HCT116 (cell line): Measurements from ENCODE around the gene TTC19. TPM values are rescaled to one million over a fixed set of nuclear protein-coding genes. Genes with fewer than 3 reads are reported as not detected.

ENCODE experiments used
- ATAC-seq: fragments of 200-7000 bp; cut with Tn5 transposase; 2 replicates; pipeline ENCODE4 v1.9.1; 2020; ENCODE audit warnings: mild to moderate bottlenecking, moderate library complexity
- BruUV-seq: library from RNA; stranded (reverse); fragments of 400-500 nt; replicated peaks from 2 replicates; lab custom pipeline; 2021; lab: Mats Ljungman, UMichigan
- CTCF ChIA-PET: fragments of 300-600 bp; sonication (Branson Sonifier 250); formaldehyde crosslinking; loops from one replicate; lab custom pipeline; 2021; ENCODE audit warnings: antibody characterized with exemption; lab: Charles Lee
- POLR2A ChIA-PET: fragments of 300-600, 350-600 bp; sonication (Branson Sonifier 250); formaldehyde crosslinking; loops from one replicate; lab custom pipeline; 2021; ENCODE audit warnings: antibody characterized with exemption; lab: Charles Lee
- RAD21 ChIA-PET, 2 experiments: fragments of 300-600 bp; sonication (Branson Sonifier 250); formaldehyde crosslinking; loops; one replicate each; lab custom pipeline; 2023; ENCODE audit warnings: low total read pairs in 2 of 2; ENCODE audit not compliant: uncharacterized antibody in 2 of 2, unreplicated experiment in 2 of 2, low non-redundant PET in 1 of 2; lab: Charles Lee
- DNase-seq: peaks from one replicate; pipeline ENCODE4 v3.0.0-alpha.2; 2010; ENCODE audit warnings: low read depth, low spot score
- H2AFZ ChIP-seq: fragments of 200-600 bp; shearing (Covaris generic), sonication (generic); 2 replicates; pipeline ENCODE4 v1.6.1; 2017; ENCODE audit warnings: low read depth, mixed run types, mixed read lengths, antibody characterized with exemption, low read length; ENCODE audit not compliant: poor library complexity, severe bottlenecking
- H3K27ac ChIP-seq: 2 replicates; pipeline ENCODE4 v1.5.1; 2012; ENCODE audit warnings: low read depth, low read length
- H3K27me3 ChIP-seq: fragments of 200-600 bp; sonication (generic); 2 replicates; pipeline ENCODE4 v1.6.1; 2016; ENCODE audit warnings: mixed run types, low read length, mixed read lengths; ENCODE audit not compliant: insufficient read depth
- H3K36me3 ChIP-seq, 2 experiments: fragments of 200-500 bp in 1 of 2; fragments of 200-600 bp in 1 of 2; sonication (Bioruptor generic) in 1 of 2; sonication (generic) in 1 of 2; 2 replicates each; pipeline versions ENCODE4 v1.5.1 to v1.6.1; 2014 to 2016; ENCODE audit warnings: low read length in 2 of 2, inconsistent platforms in 1 of 2, mixed read lengths in 1 of 2, mixed run types in 1 of 2; ENCODE audit not compliant: insufficient read depth in 2 of 2, control insufficient read depth in 1 of 2
- H3K4me1 ChIP-seq, 2 experiments: fragments of 200-600 bp in 1 of 2; sonication (generic) in 1 of 2; 2 replicates each; pipeline versions ENCODE4 v1.5.1 to v1.6.1; 2012 to 2017; ENCODE audit warnings: low read length in 2 of 2, inconsistent platforms in 1 of 2, mild to moderate bottlenecking in 1 of 2, mixed read lengths in 1 of 2, mixed run types in 1 of 2, moderate library complexity in 1 of 2; ENCODE audit not compliant: insufficient read depth in 2 of 2, control insufficient read depth in 1 of 2
- H3K4me2 ChIP-seq: fragments of 200-600 bp; sonication (generic); 2 replicates; pipeline ENCODE4 v1.6.1; 2017; ENCODE audit warnings: mixed run types, low read length, mixed read lengths
- H3K4me3 ChIP-seq, 2 experiments: fragments of 200-600 bp in 1 of 2; sonication (generic) in 1 of 2; replicated peaks in 1 of 2; 2 replicates each; pipeline ENCODE4 v1.5.1; 2011 to 2016; ENCODE audit warnings: low read length in 2 of 2, control low read depth in 1 of 2, low read depth in 1 of 2, mild to moderate bottlenecking in 1 of 2, mixed read lengths in 1 of 2, mixed run types in 1 of 2
- H3K79me2 ChIP-seq: fragments of 200-600 bp; sonication (generic); 2 replicates; pipeline ENCODE4 v1.6.1; 2017; ENCODE audit warnings: mild to moderate bottlenecking, mixed run types, low read length, moderate library complexity, mixed read lengths; ENCODE audit not compliant: insufficient read depth
- H3K9ac ChIP-seq: fragments of 200-600 bp; sonication (generic); 2 replicates; pipeline ENCODE4 v1.6.1; 2016; ENCODE audit warnings: low read length, mixed read lengths
- H3K9me2 ChIP-seq: fragments of 200-600 bp; sonication (generic), shearing (Covaris generic); 2 replicates; pipeline ENCODE4 v1.6.1; 2017; ENCODE audit warnings: mixed run types, mild to moderate bottlenecking, moderate library complexity; ENCODE audit not compliant: insufficient read depth
- H3K9me3 ChIP-seq, 2 experiments: fragments of 200-500 bp in 1 of 2; fragments of 200-600 bp in 1 of 2; sonication (Bioruptor generic) in 1 of 2; sonication (generic) in 1 of 2; 2 replicates each; pipeline ENCODE4 v1.6.1; 2014 to 2017; ENCODE audit warnings: low read length in 2 of 2, mixed read lengths in 2 of 2, inconsistent platforms in 1 of 2, low read depth in 1 of 2, mild to moderate bottlenecking in 1 of 2, mixed run types in 1 of 2, moderate library complexity in 1 of 2; ENCODE audit not compliant: control insufficient read depth in 1 of 2, insufficient read depth in 1 of 2
- H4K20me1 ChIP-seq: fragments of 200-600 bp; sonication (generic), shearing (Covaris generic); 2 replicates; pipeline ENCODE4 v1.6.1; 2017; ENCODE audit warnings: mixed run types, mild to moderate bottlenecking, moderate library complexity; ENCODE audit not compliant: insufficient read depth
- ATF3 ChIP-seq: IDR thresholded peaks from 2 replicates; pipeline ENCODE4 v1.6.1; 2012
- CBX3 ChIP-seq: IDR thresholded peaks from 2 replicates; pipeline ENCODE4 v1.6.1; 2012; ENCODE audit warnings: low read depth
- EZH2 ChIP-seq: fragments of 200-600 bp; sonication (generic); IDR thresholded peaks from 2 replicates; pipeline ENCODE4 v1.6.1; 2017; ENCODE audit warnings: antibody characterized with exemption, mixed run types
- EZH2phosphoT487 ChIP-seq: fragments of 200-600 bp; IDR thresholded peaks from 2 replicates; pipeline ENCODE4 v1.6.1; 2018; ENCODE audit warnings: antibody characterized with exemption, borderline replicate concordance
- FOSL1 ChIP-seq: IDR thresholded peaks from 2 replicates; pipeline ENCODE4 v1.6.1; 2012; ENCODE audit warnings: low read depth
- JUND ChIP-seq: IDR thresholded peaks from 2 replicates; pipeline ENCODE4 v1.6.1; 2012
- MAX ChIP-seq: IDR thresholded peaks from 2 replicates; pipeline ENCODE4 v1.6.1; 2012
- POLR2AphosphoS5 ChIP-seq: IDR thresholded peaks from 2 replicates; pipeline ENCODE4 v1.6.1; 2011; ENCODE audit warnings: mild to moderate bottlenecking, low read depth, low read length, moderate library complexity
- SIN3A ChIP-seq: IDR thresholded peaks from 2 replicates; pipeline ENCODE4 v1.6.1; 2012; ENCODE audit warnings: low read depth
- TCF7L2 ChIP-seq: IDR thresholded peaks from 2 replicates; pipeline ENCODE4 v1.7.0; 2011; ENCODE audit warnings: borderline replicate concordance, inconsistent platforms; ENCODE audit not compliant: insufficient read depth, insufficient read length; ENCODE audit errors: extremely low read depth
- YY1 ChIP-seq: IDR thresholded peaks from 2 replicates; pipeline ENCODE4 v1.6.1; 2011; ENCODE audit warnings: low read length, low read depth, moderate library complexity, mild to moderate bottlenecking; ENCODE audit not compliant: insufficient replicate concordance; ENCODE audit errors: extremely low read depth
- ZBTB33 ChIP-seq: IDR thresholded peaks from 2 replicates; pipeline ENCODE4 v1.6.1; 2011; ENCODE audit warnings: mild to moderate bottlenecking, low read length, moderate library complexity; ENCODE audit not compliant: insufficient replicate concordance; ENCODE audit errors: extremely low read depth
- ZFX ChIP-seq: fragments of 450-650 bp; IDR thresholded peaks from 2 replicates; pipeline ENCODE4 v1.6.1; 2017
- ZNF274 ChIP-seq: fragments of 200-500 bp; sonication (Bioruptor generic); IDR thresholded peaks from 2 replicates; pipeline ENCODE4 v1.6.1; 2014; ENCODE audit warnings: mild to moderate bottlenecking, low read depth, low read length, inconsistent platforms
- intact Hi-C: fragments of 100-400 bp; cut with micrococcal nuclease; formaldehyde crosslinking; loops from 2 replicates; pipeline ENCODE4 v1.10.0; 2022
- total RNA-seq: library from RNA; stranded (reverse); gene quantifications from one replicate; pipeline ENCODE4 v1.2.1, GENCODE V29; 2021; ENCODE audit not compliant: unreplicated experiment

TTC19 gene
- total RNA-seq, 1 experiment from 2014 or later: 61.3 TPM

- no peak for ATAC-seq
- RAD21 ChIA-PET: no interaction called here
- Histone ChIP-seq H3K9me2 (no peaks in the 10 kb centered on the region), H3K36me3 (peaks cover 0 to 48% of the 10 kb centered on the region in 2 experiments; a peak in 1 of 4 replicates), H3K4me3 (no peak overlapping the region), H3K79me2 (peaks cover 99% of the 10 kb centered on the region), H2AFZ (no peak overlapping the region), H3K4me2 (no peak overlapping the region), H3K27ac (no peak overlapping the region), H3K9me3 (no peaks in the 10 kb centered on the region), H3K9ac (no peak overlapping the region), H3K4me1 (peaks cover 40 to 88% of the 10 kb centered on the region in 2 experiments), H3K27me3 (no peaks in the 10 kb centered on the region), H4K20me1 (no peaks in the 10 kb centered on the region)
- DNase-seq: no peak
- BruUV-seq: no TSS peak
- POLR2A ChIA-PET: no interaction called here
- TF ChIP-seq ZFX (no peak), JUND (no peak), EZH2phosphoT487 (no peak), ZNF274 (no peak), YY1 (no peak), ATF3 (no peak), TCF7L2 (no peak), EZH2 (no peak), ZBTB33 (no peak), POLR2AphosphoS5 (no peak), SIN3A (no peak), FOSL1 (no peak), MAX (no peak), CBX3 (no peak)
- CTCF ChIA-PET: interaction anchor here (0.8 kb wide), 1 partner anchor 25 kb away, joined by 3 read pairs; the partner anchor contains the start of gene ADORA2B
- intact Hi-C loops: no loop called here
These were observed 29.1 kb upstream of the TTC19 start for GRCh38 chr17:15970500-15970899.
